GM21526 (cell line): ENCODE data around the gene SLC2A8.

ENCODE experiments used
- ATAC-seq: cut with Tn5 transposase; IDR thresholded peaks from one replicate; pipeline ENCODE4 v1.9.1; 2021; ENCODE audit warnings: moderate library complexity; ENCODE audit not compliant: unreplicated experiment, low FRiP score

The SLC2A8 gene

DNA sequence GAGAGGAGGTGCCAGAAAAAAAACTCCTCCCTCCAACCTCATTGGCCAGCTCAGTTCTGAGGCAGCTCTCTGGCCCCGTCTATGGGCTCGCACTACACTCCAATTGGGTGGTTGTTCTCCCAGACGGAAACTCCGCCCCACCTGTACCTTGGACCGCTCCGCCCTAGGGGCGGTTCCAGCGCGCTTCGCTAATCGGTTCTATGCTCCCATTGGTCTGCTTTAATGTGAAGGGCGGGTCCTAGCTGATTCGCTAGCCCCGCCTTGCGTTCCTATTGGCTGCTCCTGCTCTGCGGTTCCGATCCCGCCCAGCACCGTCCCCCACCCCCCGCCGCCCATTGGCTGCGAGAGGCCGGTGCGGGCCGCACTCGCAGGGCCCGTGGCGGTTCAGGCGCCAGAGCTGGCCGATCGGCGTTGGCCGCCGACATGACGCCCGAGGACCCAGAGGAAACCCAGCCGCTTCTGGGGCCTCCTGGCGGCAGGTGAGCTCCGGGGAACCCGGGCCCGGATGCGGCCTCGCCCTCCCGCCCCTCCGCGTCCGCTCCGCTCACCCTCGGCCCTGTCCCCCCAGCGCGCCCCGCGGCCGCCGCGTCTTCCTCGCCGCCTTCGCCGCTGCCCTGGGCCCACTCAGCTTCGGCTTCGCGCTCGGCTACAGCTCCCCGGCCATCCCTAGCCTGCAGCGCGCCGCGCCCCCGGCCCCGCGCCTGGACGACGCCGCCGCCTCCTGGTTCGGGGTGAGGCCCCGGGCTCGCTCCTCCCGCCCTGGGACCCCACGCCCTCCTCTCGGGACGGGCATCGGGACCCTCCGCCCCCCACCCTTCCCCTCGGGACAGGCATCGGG lies at the start of gene SLC2A8:
TSS of gene SLC2A8 (plus strand) at position 362 of the 838 bp plus-strand sequence. CDS start at position 424, 62 bp downstream.
- ATAC-seq: peak; percentile 88

DNA sequence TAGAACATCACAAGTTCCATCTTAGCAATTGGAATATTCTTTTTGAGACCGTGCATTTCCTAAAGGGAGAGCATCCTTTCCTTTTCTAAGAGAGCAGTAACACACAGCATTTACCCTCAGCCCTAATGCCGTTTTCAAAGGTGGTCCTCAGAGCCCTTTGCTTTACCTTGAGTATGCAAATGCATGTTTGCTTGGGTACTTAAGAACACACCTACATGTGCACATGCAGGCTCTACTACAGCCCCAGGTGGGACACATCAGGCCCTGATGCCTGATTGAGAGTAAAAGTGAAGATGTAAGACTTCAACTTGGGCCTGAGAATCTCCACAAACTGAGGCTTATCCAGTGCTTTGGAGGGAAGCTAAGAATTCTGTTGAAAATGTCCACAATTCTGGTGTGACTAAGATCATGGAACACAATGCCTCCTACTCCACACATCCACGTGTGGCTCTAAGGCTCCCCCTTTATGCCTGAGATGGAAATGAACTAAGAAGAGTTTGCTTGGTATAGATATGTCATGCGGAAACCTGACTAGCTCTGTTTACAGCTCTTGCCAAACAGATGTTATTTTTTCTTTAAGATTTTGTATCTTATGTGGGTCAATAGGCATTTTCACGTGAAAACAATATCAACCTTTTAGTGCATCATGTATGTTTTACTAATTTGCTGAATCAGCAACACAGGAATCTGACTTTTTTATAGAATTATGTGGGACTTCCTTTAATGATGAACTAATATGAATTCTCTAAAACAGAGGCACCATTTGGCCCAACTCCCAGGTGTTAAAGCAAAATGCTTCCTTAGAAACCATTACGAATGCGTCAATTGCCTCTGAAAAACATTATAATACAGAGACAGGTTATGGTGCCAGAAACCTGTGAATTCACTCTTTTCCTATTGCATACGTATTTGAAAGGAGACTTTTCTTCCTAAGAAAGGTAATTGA lies 48.9 kb upstream of the SLC2A8 start:
- ATAC-seq: no peak

DNA sequence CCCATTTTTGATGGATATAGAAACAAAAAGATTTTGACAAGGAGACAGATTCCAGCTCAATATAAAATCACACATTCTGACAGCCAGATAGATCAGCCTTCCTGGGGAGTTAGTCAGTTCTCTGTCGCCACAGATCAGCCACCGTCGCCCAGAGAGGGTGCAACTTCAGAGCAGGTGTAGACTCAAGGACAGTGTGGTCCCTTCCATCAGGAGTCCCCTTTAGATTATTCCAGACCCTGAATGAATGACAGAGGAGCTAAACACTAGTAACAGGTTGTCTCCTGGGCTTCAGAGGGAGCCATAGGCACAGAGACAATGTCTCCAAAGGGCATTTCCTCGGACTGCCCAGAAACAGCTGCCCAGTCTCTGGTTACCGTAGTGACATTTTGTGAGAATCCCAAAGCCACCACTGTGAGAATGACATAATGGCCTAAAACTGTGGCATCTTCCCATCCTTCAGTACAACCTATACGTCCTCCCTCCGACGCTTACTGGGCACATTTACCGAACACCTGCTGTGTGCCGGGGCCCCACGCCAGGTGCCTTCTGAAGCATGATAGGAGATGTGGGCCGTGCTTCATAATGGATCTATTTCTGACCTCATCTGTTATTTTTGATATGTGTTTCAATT lies 47.4 kb upstream of the SLC2A8 start:
- ATAC-seq: no peak

DNA sequence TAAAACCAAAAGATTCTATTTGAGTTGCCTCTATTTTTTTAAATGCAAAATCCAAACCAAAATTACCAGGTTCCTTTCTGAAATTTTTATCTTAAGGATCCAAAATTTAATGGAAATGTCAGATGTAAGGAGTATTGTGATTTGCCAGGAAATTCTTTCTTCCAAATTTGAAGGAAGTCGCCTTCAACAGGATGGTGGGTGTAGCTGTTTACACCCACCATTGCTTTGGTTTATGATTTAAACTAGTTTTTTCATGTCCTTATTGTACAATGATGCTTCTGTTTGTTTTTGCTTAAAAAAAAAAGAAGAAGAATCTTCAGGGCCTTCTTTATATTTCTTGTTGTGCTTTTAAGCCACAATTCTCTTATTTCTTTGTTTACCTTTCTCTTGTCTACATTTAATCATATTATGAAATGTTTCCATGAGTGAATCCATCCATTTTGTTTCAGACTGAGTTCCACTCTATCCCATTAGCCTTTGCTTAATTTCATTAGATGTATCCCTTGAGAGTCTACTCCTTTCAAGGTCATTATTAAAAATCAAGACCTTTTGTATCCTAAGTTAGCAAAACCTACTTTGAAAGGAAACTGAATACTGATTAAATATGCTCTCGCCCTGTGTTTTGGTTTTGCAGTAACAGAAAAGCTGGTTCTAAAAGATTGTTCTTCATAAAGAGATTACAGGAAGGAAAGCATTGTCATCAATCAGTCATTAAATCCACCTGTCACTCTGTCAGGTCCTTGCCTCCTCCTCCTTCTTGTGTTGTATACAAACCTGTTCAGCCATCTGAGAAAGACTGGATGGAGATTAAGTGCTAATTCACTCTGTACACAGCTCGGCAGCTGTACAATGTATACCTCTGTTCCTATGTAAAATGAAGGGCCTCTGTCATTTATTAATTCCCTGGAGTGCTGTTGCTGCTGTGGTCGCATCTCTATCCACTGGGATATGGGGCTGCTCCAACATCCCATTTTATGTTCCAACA lies 45.5 kb upstream of the SLC2A8 start:
- ATAC-seq: no peak

GRCh38 chr9:127353882-127354281 lies 43.1 kb upstream of the SLC2A8 start:
- no peak for ATAC-seq

GRCh38 chr9:127356906-127357305 lies 40.1 kb upstream of the SLC2A8 start:
- no peak for ATAC-seq

DNA sequence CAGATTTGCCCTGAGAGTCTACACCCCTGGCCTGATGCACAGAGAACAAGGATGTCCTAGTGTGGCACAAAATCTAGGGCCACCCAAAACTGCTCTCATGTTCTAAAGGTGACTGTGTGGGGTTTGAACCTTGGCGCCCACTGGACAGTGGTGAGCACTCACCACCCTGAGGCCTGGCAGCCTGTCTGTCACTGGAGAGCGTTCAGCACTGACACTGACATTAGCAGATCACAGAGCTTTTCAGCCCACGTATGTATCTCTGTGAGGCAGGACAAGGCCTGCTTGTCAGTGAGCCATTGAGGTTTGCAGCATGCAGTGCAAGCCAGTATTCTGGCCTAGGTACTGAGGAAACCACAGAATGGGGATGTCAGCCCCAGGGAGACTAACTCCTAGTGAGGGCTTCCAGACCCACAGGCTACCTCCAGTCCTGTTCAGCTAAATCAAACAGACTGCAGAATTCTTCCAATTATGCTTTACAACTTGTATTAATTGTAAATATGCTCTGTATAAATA lies 38.9 kb upstream of the SLC2A8 start:
- ATAC-seq: no peak

DNA sequence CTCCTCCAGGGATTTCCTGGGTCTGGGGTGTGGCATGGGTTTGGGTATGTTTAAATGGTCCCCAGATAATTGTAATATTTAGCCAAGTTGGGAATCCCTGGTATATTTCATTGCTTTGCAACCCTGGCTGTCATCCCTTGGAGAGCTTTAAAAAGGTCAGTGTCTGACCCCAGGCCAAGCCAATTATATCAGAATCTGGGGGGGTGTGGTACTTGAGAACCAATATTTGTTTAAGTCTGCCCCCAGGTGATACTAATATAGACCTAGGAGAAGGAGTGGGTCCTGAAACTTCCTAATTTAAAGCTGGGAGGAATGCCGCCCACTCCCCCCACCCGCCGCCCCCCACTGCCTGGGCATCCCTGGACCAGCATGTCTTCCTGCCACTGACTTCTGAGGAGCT lies 38.2 kb upstream of the SLC2A8 start:
- no peak for ATAC-seq

- ATAC-seq: no peak
Measured at GRCh38 chr9:127360250-127360649, 36.7 kb upstream of the SLC2A8 start.

- no peak for ATAC-seq
Measured at GRCh38 chr9:127360829-127361228, 36.1 kb upstream of the SLC2A8 start.

GRCh38 chr9:127361561-127361960 lies 35.4 kb upstream of the SLC2A8 start:
- no peak for ATAC-seq

GRCh38 chr9:127362829-127363228 lies 34.1 kb upstream of the SLC2A8 start:
- no peak for ATAC-seq

GRCh38 chr9:127365461-127365860 lies 31.5 kb upstream of the SLC2A8 start:
- ATAC-seq: no peak

GRCh38 chr9:127366594-127366993 lies 30.4 kb upstream of the SLC2A8 start:
- ATAC-seq: no peak

DNA sequence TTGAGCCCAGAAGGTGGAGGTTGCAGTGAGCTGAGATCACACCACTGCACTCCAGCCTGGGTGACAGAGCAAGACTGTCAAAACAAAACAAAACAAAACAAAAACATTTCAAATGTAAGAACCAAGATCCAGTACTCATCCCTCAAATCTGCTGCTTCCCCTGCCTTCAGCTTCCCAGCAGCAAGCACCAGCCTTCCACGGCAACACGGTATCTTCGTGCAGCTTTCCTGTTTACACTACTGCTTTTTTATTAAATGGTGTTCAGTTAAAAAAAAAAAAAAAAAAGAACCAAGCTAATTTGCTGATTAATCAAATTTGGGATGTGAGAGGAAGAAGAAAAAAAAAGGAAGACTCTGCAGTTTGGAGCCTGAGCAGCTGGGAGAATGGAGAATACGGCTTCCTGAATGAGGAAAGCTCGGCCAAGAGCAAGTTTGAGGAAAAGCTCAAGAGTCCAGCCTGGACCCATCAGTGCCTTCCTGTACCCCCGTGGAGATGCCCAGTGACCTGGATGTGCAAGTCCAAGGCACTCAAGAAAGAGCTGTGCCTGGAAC lies 28.0 kb upstream of the SLC2A8 start:
- no peak for ATAC-seq

DNA sequence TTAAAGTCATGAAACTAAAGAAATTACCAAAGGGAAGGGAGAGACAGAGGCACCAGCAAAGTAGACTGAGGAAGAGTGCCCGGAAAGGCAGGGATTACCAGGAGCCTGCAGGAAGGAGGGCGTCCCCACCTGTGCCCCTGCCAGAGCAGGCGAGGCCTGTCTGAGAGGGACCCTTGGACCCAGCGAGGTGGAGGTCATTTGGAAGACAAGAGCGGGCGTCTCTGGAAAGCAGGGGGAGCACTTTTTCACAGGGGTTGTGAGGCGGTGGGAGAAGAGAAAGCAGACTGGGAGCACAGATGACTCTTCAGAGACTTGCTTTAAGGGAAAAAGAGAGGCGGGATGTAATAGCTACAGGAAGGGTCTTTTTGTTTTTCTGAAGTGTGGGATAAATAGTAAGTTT lies 27.5 kb upstream of the SLC2A8 start:
- no peak for ATAC-seq

GRCh38 chr9:127370147-127370579 lies 26.8 kb upstream of the SLC2A8 start:
- no peak for ATAC-seq

- ATAC-seq: no peak
Measured at GRCh38 chr9:127370672-127371648, 26.0 kb upstream of the SLC2A8 start.
